ENCODE measurements around the gene B3GALT4.

Gene B3GALT4

GRCh38 chr6:33315793-33316602 lies 39.1 kb downstream of the B3GALT4 start:
- DNase-seq: no peak

GRCh38 chr6:33316603-33317418 lies 39.9 kb downstream of the B3GALT4 start:
- DNase-seq: no peak

GRCh38 chr6:33317419-33317668 lies 40.4 kb downstream of the B3GALT4 start:
- DNase-seq: peak in 1 of 2 experiments; percentile 60

- peak; percentile 99 for DNase-seq
Observed at GRCh38 chr6:33317669-33318425, 40.9 kb downstream of the B3GALT4 start, which contains the start of gene ZBTB22. TSS of gene ZBTB22 (minus strand) at chr6:33317744. CDS start at chr6:33316916, 828 bp downstream.

- no peak for DNase-seq
Observed at GRCh38 chr6:33318426-33319073, 41.6 kb downstream of the B3GALT4 start.

GRCh38 chr6:33319939-33320314 lies 43.0 kb downstream of the B3GALT4 start:
- DNase-seq: no peak

GRCh38 chr6:33320315-33321181 lies 43.6 kb downstream of the B3GALT4 start:
- DNase-seq: no peak

GRCh38 chr6:33321227-33321626 lies 44.3 kb downstream of the B3GALT4 start:
- no peak for DNase-seq

- no peak for DNase-seq
Observed at GRCh38 chr6:33323623-33323948, 46.7 kb downstream of the B3GALT4 start.

- DNase-seq: peak in 1 of 2 experiments; percentile 10
Observed at GRCh38 chr6:33324125-33324524, 47.2 kb downstream of the B3GALT4 start.

Data from AML-193 (cell line).